NCI-H2107 treated with DMSO at 0.1 percent for 48 hours (cell line): ENCODE results near the gene PHACTR1.
"Not testable (repeated sequence)": the region's sequence is repeated elsewhere in the genome, so short reads cannot be mapped to it uniquely, and the experiment has no call there.

Source experiments
- DNase-seq: peaks from one replicate; lab custom pipeline; 2025; ENCODE audit not compliant: unreplicated experiment; lab: John Stamatoyannopoulos, UW

Gene PHACTR1

GRCh38 chr6:13226071-13226470 lies 509.5 kb downstream of the PHACTR1 start:
- DNase-seq, result no peak

DNA sequence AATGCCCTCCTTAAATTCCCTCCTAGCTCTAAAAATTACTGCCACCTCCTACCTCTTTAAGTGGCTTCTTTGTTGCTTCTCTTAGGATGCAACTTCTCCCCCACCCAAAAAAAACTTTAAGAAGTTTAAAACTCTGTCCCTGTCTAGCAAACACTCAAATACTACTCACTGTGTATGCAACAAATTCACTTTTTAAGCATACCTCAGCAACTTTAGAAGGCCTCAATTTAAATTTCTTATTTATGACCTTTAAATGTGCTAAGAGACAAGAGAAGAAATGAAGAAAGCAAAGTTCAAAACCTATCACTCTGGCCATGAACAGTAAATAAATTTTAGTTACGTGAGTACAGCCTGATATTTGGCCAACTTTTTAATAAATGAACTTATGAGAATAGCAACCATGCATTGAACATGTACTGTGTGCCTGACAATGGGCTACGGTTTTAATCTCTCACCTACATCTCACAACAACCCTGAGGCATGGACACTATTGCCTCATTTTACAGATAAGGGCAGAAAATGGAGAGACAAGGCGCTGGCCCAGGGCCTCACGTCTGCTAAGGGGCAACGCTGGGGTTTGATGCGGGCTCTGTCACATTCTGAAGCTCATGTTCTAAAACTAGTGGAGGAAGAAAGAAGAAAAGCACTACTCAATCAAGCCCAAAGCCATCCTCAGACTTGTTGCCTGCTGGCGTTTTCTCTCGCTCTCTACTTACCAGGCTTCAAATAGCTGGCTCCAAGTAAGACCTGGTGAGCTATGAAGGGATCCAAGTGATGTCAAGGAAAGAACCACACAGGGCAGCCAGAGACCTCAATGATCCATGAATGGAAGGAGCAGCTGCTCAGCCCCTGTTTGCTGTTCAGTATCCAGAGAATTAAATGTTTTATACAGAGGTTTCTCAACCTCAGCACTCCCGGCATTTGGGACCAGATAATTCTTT lies 512.0 kb downstream of the PHACTR1 start:
- DNase-seq, result no peak

- DNase-seq, result no peak
Measured at GRCh38 chr6:13229205-13230085, 512.9 kb downstream of the PHACTR1 start.

DNA sequence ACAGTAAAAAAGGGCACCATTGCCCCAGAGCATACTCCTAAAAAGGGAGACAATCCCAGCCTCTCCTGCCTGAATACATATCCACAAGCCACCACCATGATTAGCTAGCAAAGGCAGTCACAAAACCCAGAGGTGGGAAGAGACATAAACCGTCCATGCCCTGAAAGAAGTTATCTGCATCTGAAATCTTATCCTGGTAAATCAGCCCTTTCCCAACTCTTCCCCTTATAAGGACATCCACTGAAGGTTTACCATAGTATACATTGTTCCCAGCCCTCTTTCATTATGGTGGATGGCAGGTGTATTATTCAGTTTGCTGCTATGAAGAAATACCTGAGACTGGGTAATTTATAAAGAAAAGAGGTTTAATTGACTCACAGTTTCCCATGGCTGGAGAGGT lies 516.5 kb downstream of the PHACTR1 start:
- DNase-seq, result no peak

GRCh38 chr6:13234130-13234529 lies 517.6 kb downstream of the PHACTR1 start:
- DNase-seq, result no peak

DNA sequence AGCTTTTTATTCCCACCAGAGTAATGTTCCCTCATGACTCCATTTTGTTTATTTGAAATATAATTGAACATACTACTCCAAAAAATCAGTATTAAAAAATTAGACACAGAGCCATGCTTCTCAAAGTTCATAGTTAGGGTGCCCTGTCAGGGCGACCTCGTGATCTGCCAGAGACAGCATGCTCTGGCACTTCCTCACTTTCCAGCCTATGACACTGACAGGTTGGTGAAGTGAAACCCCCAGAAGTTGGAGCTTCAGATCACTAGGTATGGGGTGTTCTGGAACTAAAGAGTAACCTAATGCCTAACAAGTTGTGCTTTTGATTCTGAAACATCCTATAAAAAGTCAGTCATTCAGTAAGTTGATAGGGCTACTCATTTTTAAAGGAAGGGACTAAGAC lies 518.8 kb downstream of the PHACTR1 start:
- no peak for DNase-seq

DNA sequence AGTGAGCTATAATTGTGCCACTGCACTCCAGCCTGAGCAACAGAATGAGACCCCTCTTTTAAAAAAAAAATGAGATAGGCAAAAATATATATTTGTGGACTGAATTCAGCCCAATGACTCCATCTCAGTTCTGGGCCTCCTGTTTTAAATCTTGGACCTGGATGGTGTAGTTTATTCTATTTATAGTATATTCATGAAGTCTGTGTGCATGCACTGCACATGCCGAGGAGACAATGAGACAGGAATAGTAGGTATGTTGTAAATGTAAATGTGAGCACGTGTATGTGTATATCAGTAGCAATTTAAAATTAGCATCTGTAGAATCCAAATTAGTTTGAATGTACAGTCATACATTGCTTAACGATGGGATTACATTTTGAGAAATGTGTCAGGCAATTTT lies 520.8 kb downstream of the PHACTR1 start:
- DNase-seq, result no peak

- no peak for DNase-seq
Measured at GRCh38 chr6:13238017-13238416, 521.5 kb downstream of the PHACTR1 start.

DNA sequence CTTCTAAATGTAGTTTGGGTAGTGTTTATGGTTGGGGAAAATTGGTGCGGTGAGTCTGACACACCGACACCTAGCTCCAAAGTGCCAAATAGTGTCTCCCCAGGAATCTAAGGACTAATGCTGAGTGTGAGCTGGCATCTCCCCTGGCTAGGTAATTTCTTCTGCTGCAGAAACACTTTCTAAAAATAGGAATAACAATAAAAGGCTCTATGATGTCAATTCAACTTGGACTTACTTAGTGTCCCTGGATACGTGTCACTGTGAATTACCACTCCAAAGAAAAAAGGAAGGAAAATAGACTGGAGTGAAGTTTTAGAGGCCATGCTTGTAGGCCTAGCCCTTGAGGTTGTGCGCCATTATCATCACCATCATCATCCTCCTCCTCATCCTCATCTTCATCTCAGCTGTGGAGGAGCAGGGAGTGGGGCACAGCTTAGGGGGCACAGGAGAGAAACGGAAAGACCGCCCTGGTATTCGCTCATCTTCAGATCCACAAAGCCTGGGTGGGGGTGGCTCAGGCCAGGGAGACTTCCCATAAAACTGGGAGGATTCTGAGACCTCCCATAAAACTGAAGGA lies 522.2 kb downstream of the PHACTR1 start:
- DNase-seq, result no peak

DNA sequence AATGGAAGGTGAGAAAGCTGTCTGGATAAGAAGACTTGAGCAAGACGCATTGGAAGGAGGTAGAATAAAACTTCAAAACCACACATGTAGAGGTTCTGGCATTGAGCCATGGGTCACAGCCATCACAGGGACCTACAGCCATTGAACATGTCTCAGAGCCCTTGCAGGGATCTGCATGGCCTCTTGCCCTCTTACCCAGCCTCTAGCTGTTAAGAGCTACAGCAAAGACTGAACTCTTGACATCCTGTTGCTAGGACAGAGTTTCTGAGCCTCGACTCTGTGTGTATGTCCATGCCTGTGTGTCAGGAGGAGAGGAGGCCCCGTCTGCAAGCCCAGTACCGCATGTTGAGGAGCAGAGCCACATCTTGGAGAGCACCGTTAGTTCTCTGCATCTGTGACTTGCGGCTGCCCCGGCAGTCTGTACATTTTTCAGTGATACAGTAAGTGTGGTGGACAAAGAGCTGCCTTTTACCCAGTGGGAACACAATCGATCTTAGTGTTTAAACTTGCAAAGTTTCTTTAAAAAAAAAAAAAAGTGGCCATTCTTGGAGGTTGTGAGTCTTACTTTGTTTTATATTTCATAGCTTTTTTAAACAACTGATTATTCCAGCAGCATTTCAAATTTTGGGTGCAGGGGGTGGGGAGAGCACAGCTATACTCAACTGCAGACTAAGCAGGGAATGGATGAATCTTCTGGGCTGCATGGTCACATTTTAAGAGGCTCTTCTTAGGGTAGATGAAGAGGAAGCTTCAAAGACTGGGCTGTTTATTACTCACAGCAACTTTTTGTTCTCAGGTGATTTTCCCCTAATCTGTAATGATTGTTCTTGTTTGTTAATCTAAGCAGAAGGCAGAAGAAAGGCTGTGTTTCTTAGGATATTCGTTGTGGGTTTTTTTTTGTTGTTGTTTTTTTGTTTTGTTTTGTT lies 523.2 kb downstream of the PHACTR1 start:
- DNase-seq, result no peak

- DNase-seq, result no peak
Measured at GRCh38 chr6:13241364-13241763, 524.8 kb downstream of the PHACTR1 start.

- no peak for DNase-seq
Measured at GRCh38 chr6:13242178-13242577, 525.6 kb downstream of the PHACTR1 start.

DNA sequence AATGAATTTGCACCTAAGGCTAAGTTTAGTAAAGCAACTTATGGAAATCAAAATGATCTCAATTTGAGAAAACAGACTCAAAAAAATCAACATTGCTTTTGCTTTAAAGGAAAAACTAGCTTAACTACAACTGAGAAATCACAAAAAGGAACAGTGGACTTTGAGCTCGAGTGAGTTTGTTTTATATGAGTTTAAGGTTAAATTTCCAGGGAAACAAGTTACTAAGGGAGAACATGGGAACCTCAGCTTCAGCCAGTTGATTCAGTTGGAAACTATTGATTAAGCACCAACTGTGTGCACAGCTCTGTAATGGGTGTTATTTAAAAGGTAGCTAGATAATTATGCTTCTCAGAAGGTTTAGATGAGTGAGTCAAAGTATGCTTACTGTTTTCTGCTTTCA lies 526.0 kb downstream of the PHACTR1 start:
- DNase-seq, result no peak

DNA sequence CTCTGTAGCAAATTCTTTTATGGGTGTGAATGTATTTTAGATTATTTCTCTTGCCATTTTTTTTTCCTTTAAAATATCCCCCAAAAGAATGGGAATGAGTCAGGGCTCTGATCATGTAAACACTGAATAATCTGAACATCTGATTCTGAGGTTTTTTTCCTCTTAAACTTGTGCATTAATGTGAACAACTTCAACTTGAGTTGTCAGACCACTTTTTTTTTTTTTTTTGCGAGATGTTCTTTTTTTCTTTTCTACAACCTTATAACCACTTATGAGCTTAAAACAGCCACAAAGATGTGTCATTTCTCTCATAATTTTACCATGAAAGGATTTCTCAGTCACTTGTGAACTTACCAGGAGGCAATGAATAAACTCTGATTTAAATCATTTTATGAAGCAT lies 526.5 kb downstream of the PHACTR1 start:
- no peak for DNase-seq

DNA sequence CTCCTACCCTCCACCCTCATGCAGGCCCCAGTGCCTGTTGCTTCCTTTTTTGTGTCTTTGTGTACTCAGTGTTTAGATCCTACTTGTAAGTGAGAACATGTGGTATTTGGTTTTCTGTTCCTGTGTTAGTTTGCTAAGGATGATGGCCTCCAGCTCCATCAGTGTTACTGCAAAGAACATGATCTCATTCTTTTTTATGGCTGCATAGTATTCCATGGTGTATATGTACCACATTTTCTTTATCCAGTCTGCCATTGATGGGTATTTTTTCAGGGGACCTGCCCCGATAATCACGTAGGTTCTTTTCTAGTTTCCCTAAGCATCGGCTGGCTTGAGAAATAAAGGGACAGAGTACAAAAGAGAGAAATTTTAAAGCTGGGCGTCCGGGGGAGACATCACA lies 527.2 kb downstream of the PHACTR1 start:
- DNase-seq, result not testable (repeated sequence)

GRCh38 chr6:13247627-13248026 lies 531.1 kb downstream of the PHACTR1 start:
- DNase-seq, result no peak

DNA sequence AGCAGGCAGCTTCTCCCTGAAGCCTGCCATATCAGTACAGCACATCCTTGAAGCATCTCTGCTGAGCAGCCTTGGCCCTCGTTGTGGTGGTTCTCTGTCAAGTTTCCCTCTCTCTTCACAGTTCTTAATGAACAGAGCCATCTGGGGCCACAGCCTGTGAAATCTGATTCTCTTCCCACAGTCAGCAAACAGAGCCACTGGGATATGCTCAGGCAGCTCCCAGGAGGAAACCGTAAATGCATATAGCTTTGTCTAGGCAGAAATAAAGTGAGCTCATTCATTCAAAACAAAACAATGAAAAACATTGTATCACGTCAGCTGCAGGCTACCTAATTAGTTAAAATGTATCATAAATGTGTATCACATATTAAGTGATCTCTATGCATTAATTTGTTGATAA lies 531.5 kb downstream of the PHACTR1 start:
- peak; percentile 84 for DNase-seq

DNA sequence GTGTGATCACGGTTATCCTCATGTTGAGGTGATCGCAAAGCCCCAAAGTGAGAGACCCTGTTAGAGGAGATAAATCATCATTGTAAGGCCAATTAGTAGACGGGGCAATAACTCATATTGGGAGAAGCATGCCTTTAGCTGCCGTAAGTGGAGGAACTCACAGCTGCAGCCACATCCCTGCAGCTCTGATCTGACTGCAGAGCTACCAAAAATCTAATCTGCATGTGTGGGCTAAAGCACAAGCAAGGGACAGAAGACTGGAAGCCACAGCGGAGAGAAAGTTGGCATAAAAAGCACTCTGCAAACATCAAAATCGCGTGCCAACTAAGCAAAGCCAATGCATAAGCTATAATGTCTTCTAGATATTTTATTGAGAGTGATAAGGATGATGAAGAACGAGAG lies 532.0 kb downstream of the PHACTR1 start:
- no peak for DNase-seq

GRCh38 chr6:13248994-13249393 lies 532.4 kb downstream of the PHACTR1 start:
- DNase-seq, result no peak

DNA sequence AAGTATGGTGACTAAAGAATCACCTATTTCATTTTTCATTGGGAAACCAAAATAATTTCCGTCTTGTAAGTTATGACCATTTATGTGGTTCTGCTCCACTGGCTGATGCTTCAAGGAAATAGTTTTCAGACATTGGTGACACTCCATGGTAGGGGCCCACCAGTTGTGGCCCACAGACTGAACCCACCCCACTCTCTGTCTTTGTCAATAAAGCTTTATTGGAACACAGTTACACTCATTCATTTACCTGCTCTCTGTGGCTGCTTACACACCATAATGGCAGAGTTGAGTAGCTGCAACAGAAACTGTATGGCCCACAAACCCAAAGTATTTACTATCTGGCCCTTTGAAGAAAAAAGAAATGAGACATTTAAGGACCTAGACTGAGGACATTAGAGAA lies 533.2 kb downstream of the PHACTR1 start:
- no peak for DNase-seq

GRCh38 chr6:13250703-13251102 lies 534.1 kb downstream of the PHACTR1 start:
- no peak for DNase-seq
